ES-I3 (cell line): Measurements from ENCODE around the gene CERS4.
A peak's percentile ranks its signal among the peaks of the same experiment; 100 is the strongest.
"Not testable (repeated sequence)": the region's sequence is repeated elsewhere in the genome, so short reads cannot be mapped to it uniquely, and the experiment has no call there.

ENCODE experiments used
- H3K36me3 ChIP-seq: 2 replicates; pipeline ENCODE4 v1.6.1; 2013; ENCODE audit warnings: mild to moderate bottlenecking, low read length, control low read depth, moderate library complexity; ENCODE audit not compliant: insufficient read depth
- H3K4me1 ChIP-seq: 2 replicates; pipeline ENCODE4 v1.6.1; 2013; ENCODE audit warnings: mild to moderate bottlenecking, control low read depth, low read length; ENCODE audit not compliant: insufficient read depth
- H3K9ac ChIP-seq: 2 replicates; pipeline ENCODE4 v1.6.1; 2013; ENCODE audit warnings: low read depth, mild to moderate bottlenecking, low read length, moderate library complexity
- H3K9me3 ChIP-seq: 2 replicates; pipeline ENCODE4 v1.6.1; 2013; ENCODE audit warnings: mild to moderate bottlenecking, low read length, moderate library complexity; ENCODE audit not compliant: control insufficient read depth, insufficient read depth

CERS4 gene

DNA sequence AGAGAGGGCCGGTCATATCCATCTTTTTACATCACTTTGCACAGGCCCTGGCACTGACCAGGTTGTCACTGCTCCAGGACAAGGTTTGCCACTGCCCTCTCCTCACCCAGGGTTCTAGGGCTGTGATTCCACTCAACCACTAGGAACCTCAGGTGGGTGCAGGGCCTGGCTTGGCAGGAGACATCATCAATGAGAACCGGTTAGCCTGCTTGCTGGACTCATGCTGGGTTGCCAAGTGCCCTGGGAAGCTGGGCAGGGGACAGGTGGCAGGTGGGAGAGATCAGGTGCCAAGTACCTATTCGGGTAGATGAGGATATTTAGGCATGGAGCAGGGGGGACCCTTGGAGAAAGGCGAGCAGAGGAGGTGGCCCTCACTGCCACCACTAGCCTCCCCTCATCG, 4.2 kb upstream of the CERS4 start:
- H3K4me1 ChIP-seq: peaks cover 27% of the 10 kb centered on the region
- no peaks in the 10 kb centered on the region for H3K36me3 ChIP-seq
- H3K9ac ChIP-seq: no peak overlapping the region
- H3K9me3 ChIP-seq: no peaks in the 10 kb centered on the region

GRCh38 chr19:8206147-8207087, 2.8 kb upstream of the CERS4 start:
- Histone ChIP-seq H3K4me1 (peaks cover 27% of the 10 kb centered on the region), H3K9ac (no peak overlapping the region), H3K9me3 (no peaks in the 10 kb centered on the region), H3K36me3 (no peaks in the 10 kb centered on the region)

DNA sequence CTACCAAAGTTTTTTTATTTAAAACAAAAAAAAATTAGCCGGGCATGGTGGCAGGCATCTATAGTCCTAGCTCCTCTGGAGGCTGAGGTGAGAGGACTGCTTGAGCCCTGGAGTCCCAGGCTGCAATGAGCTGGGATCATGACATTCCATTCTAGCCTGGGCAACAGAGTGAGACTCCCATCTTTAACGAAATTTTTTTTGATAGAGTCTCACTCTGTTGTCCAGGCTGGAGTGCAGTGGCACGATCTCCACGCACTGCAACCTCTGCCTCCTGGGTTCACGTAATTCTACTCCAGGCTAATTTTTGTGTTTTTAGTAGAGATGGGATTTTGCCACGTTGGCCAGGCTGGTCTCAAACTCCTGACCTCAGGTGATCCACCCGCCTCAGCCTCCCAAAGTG, 1.8 kb upstream of the CERS4 start:
- H3K36me3 ChIP-seq, H3K9ac ChIP-seq, H3K9me3 ChIP-seq: not testable (repeated sequence)
- peaks cover 27% of the 10 kb centered on the region for H3K4me1 ChIP-seq

DNA sequence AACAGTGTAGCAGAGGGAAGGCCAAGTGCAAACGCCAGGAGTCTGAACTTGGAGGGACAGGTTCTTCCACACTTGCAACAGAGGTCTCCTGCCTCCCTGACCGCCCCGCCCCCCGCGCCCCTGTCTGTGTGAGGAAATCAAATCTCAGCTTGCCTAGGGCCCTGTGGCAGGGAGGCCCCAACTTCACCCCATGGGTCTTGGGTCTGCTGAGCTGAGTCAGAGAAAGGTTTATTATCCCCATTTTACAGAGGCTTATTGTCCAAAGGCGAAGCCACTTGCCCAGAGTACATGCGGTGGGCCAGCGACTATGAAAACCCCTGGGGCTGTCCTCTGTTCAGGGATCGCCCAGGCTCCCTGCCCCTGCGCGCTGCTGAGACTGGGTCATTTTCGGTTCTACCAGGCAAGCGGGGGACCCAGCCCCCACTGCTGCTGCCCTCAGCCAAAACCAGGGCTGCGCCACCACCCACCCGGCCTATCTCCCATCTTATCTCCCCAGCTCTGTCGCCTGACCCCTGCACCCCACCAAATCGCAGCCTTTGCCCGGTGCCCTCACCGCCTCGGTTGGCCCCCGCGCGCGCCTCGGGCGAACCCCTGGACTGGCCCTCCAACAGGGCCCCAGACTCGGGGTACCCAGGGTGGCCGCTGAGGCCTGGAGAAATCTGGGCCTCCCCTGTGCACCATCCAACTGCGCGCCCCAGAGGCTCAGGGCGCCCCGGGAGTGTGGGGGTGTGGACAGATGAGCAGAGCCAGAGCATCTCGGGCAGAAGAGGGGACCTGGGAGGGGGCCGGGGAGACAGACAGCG, 850 bp upstream of the CERS4 start:
- no peaks in the 10 kb centered on the region for H3K9me3 ChIP-seq
- peak overlapping the region; percentile 75 for H3K9ac ChIP-seq
- peaks cover 18% of the 10 kb centered on the region for H3K4me1 ChIP-seq
- no peaks in the 10 kb centered on the region for H3K36me3 ChIP-seq

DNA sequence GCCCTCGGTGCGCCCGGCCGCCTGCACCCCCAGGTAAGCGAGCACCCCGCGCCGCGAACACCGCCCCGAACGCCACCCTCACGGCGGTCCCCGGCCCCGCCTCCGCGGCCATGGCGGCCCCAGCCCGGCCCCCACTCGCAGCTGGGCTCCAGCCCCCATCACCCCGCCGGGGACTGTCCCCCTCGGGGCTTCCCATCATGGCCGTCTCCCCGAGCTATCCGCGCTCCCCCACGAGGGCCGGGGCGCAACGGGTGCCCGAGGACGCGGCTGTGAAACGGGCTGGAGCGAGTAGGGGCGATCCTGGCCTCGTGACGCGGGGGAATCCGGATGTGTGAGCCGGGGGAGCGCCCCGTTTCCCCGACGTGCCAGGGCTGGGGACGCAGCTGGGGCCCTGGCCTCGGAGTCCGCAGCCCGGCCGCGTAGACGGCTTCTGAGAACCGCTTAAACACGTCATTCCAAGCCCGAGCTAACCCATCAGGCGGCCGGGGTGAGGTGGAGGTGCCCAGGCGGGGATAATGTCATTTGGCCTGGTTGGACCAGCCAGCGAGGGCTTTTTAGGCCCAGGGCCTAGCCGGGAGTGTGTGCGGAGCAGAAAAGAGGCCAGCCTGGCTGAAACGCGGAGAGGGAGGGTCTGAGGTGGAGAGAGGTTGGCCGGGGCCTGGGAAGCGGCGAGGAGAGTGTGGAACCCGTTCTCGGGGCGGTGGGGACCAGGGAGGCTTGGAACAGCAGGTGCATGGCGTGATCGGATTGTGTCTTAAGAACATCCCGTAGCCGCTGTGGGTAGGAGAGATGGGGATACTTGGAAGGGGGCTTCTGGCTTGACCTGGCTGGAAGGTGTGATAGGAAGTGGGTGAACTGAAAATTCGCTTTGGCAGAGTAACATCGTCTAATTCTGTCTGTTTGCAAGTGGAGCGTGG, 550 bp downstream of the CERS4 start:
- Histone ChIP-seq H3K36me3 (peaks cover 3% of the 10 kb centered on the region; the same call in 1 of the 2 replicates), H3K4me1 (peaks cover 15% of the 10 kb centered on the region), H3K9ac (peak overlapping the region; percentile 86), H3K9me3 (no peaks in the 10 kb centered on the region)

DNA sequence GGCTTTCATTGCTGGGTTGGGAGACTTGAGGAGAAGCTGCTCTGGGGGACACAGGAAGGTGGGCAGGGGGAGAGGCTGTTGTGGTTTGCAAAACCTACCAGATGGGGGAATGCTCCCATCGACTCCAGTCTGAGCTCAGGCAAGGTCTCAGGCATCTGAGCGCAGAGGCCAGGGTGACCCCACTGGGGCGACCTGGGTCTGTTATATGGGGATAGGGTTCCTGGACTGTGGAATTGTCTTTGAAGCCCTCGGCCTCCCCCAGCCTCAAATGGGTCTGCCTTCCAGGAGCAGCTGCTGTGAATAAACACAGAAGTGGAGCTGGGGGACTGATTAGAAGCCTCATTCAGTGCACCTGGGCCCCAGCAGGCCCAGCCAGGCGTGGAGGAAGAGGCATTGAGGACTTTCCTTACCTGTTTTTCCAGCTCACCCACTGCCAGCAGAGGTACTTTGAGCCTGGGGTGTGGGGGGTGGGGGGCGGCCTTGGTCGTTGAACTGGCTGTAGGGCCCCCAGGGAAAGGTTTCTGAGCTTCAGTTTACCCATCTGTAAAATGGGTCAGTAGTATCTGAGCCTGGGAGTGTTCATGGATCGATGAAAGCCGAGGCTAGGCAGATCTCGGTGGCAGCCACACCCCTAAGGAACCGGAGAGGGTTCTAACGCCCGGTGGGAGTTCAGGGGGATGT, 1.4 kb downstream of the CERS4 start:
- Histone ChIP-seq H3K36me3 (peaks cover 3% of the 10 kb centered on the region; the same call in 1 of the 2 replicates), H3K9me3 (no peaks in the 10 kb centered on the region), H3K9ac (peak overlapping the region; percentile 86), H3K4me1 (peaks cover 8% of the 10 kb centered on the region)

GRCh38 chr19:8212212-8212611, 3.0 kb downstream of the CERS4 start:
- Histone ChIP-seq H3K36me3 (peaks cover 11% of the 10 kb centered on the region), H3K9ac (no peak overlapping the region)

DNA sequence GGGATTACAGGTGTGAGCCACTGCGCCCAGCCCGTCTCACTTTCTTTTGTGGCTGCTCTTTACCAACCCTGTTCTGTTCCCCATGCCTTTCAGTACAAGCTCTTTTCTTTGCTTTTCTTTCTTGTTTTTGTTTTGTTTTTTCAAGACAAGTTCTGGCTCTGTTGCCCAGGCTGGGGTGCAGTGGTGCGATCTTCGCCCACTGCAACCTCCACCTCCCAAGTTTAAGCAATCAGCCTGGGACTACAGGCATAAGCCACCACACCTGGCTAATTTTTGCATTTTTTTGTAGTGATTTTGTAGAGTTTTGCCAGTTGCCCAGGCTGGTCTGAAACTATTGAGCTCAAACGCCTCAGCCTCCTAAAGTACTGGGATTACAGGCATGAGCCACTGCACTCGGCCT, 3.7 kb downstream of the CERS4 start:
- Histone ChIP-seq H3K36me3 (peaks cover 11% of the 10 kb centered on the region), H3K9me3 (no peaks in the 10 kb centered on the region), H3K9ac (no peak overlapping the region), H3K4me1 (no peaks in the 10 kb centered on the region; the same call in 1 of the 2 replicates)

More at GRCh38 chr19:8212212-8212611, 3.0 kb downstream of the CERS4 start:
- H3K4me1 ChIP-seq: no peaks in the 10 kb centered on the region; the same call in 1 of the 2 replicates
- H3K9me3 ChIP-seq: no peaks in the 10 kb centered on the region

- Histone ChIP-seq H3K9me3 (no peaks in the 10 kb centered on the region), H3K9ac (no peak overlapping the region), H3K36me3 (peaks cover 16% of the 10 kb centered on the region), H3K4me1 (no peaks in the 10 kb centered on the region; the same call in 1 of the 2 replicates)
These were observed 4.9 kb downstream of the CERS4 start for GRCh38 chr19:8213827-8214672.

GRCh38 chr19:8214802-8215201, 5.6 kb downstream of the CERS4 start:
- Histone ChIP-seq H3K9me3 (no peaks in the 10 kb centered on the region), H3K4me1 (no peaks in the 10 kb centered on the region; the same call in 1 of the 2 replicates), H3K36me3 (peaks cover 16% of the 10 kb centered on the region), H3K9ac (no peak overlapping the region)

- H3K4me1 ChIP-seq: no peaks in the 10 kb centered on the region; the same call in 1 of the 2 replicates
- H3K9me3 ChIP-seq: no peaks in the 10 kb centered on the region
- peaks cover 16% of the 10 kb centered on the region for H3K36me3 ChIP-seq
- H3K9ac ChIP-seq: no peak overlapping the region
These were observed 6.6 kb downstream of the CERS4 start for GRCh38 chr19:8215783-8216182.

GRCh38 chr19:8216357-8216756, 7.2 kb downstream of the CERS4 start:
- H3K36me3 ChIP-seq: peaks cover 16% of the 10 kb centered on the region
- H3K4me1 ChIP-seq: no peaks in the 10 kb centered on the region
- no peak overlapping the region for H3K9ac ChIP-seq
- H3K9me3 ChIP-seq: no peaks in the 10 kb centered on the region

- not testable (repeated sequence) for H3K4me1 ChIP-seq, H3K9me3 ChIP-seq, H3K9ac ChIP-seq
- H3K36me3 ChIP-seq: peaks cover 16% of the 10 kb centered on the region
These were observed 9.0 kb downstream of the CERS4 start for GRCh38 chr19:8218127-8218526.
